HEK293T (cell line): Measurements from ENCODE around the gene SLC28A1.

Experiments used
- BHLHE40 ChIP-seq: fragments of 450-650 bp; IDR thresholded peaks from 2 replicates; pipeline ENCODE4 v1.6.1; 2016; ENCODE audit warnings: mild to moderate bottlenecking, moderate library complexity, borderline replicate concordance
- ELF4 ChIP-seq: fragments of 450-650 bp; IDR thresholded peaks from 2 replicates; pipeline ENCODE4 v1.6.1; 2017; ENCODE audit warnings: antibody characterized with exemption
- FOXK2 ChIP-seq: fragments of 450-650 bp; IDR thresholded peaks from 2 replicates; pipeline ENCODE4 v1.6.1; 2016; ENCODE audit warnings: mild to moderate bottlenecking
- L3MBTL2 ChIP-seq: fragments of 450-650 bp; conservative IDR thresholded peaks from 2 replicates; pipeline ENCODE4 v1.6.1; 2016; ENCODE audit warnings: mild to moderate bottlenecking
- LEF1 ChIP-seq: fragments of 450-650 bp; IDR thresholded peaks from 2 replicates; pipeline ENCODE4 v1.6.1; 2017; ENCODE audit warnings: mild to moderate bottlenecking, borderline replicate concordance
- TARDBP ChIP-seq: fragments of 450-650 bp; IDR thresholded peaks from 2 replicates; pipeline ENCODE4 v1.6.1; 2016
- ZNF384 ChIP-seq: fragments of 450-650 bp; IDR thresholded peaks from 2 replicates; pipeline ENCODE4 v1.6.1; 2016

DNA sequence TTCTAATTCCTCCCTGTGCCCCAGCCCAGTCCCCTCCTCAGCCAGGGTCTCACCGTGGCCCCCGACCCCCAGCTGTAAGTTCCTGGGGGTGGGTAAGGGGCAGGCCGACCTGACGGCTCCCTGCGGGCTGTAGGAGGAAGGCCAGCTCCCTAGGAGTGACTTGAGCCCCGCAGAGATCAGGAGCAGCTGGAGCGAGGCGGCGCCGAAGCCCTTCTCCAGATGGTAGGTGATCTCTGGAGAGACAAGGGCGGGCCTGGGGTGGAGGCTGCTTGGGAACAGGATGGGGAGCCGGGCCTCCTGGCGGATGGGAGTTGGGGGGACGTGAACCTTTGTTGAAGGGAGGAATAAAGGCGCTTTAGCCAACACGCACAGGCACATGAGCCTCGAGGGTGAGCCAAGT, 4.2 kb downstream of the SLC28A1 start:
- TF ChIP-seq FOXK2 (no peak), TARDBP (no peak), ELF4 (no peak), LEF1 (no peak), L3MBTL2 (no peak), ZNF384 (no peak), BHLHE40 (no peak)
